HG03432 (cell line): Measurements from ENCODE around the gene FOXO4.
"Not testable (repeated sequence)": the region's sequence is repeated elsewhere in the genome, so short reads cannot be mapped to it uniquely, and the experiment has no call there.

Experiments used
- ATAC-seq: cut with Tn5 transposase; IDR thresholded peaks from one replicate; pipeline ENCODE4 v1.9.1; 2021; ENCODE audit warnings: mild to moderate bottlenecking, moderate library complexity; ENCODE audit not compliant: unreplicated experiment

Gene FOXO4, protein sequence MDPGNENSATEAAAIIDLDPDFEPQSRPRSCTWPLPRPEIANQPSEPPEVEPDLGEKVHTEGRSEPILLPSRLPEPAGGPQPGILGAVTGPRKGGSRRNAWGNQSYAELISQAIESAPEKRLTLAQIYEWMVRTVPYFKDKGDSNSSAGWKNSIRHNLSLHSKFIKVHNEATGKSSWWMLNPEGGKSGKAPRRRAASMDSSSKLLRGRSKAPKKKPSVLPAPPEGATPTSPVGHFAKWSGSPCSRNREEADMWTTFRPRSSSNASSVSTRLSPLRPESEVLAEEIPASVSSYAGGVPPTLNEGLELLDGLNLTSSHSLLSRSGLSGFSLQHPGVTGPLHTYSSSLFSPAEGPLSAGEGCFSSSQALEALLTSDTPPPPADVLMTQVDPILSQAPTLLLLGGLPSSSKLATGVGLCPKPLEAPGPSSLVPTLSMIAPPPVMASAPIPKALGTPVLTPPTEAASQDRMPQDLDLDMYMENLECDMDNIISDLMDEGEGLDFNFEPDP

GRCh38 chrX:71095555-71095980 lies at the start of gene FOXO4:
TSS of gene FOXO4 (plus strand) at chrX:71095851. CDS start at chrX:71096529, 678 bp downstream.
- peak; percentile 95 for ATAC-seq

GRCh38 chrX:71047891-71048290 lies 47.8 kb upstream of the FOXO4 start:
- ATAC-seq: not testable (repeated sequence)

GRCh38 chrX:71052721-71053120 lies 42.9 kb upstream of the FOXO4 start:
- ATAC-seq: peak; percentile 17

- ATAC-seq: peak; percentile 92
Measured at GRCh38 chrX:71053217-71053621, 42.4 kb upstream of the FOXO4 start.

DNA sequence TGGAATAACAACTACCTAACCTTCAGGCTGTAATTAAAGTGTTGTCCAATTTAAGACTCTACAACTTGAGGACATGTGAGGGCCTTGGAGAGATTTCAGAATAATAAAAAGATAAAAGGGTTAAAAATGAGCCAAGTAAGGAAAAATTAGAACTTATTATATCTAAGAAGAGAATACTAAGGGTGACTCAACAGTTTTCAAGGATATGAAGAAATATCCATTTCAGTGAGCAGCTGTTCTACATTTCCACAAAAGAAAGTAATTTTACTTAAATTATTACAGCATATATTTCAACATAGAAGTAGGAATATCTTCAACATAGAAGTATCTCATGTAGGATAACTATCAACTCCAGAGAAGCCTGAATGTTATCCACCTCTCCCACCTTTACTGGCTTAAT lies 38.8 kb upstream of the FOXO4 start:
- no peak for ATAC-seq

DNA sequence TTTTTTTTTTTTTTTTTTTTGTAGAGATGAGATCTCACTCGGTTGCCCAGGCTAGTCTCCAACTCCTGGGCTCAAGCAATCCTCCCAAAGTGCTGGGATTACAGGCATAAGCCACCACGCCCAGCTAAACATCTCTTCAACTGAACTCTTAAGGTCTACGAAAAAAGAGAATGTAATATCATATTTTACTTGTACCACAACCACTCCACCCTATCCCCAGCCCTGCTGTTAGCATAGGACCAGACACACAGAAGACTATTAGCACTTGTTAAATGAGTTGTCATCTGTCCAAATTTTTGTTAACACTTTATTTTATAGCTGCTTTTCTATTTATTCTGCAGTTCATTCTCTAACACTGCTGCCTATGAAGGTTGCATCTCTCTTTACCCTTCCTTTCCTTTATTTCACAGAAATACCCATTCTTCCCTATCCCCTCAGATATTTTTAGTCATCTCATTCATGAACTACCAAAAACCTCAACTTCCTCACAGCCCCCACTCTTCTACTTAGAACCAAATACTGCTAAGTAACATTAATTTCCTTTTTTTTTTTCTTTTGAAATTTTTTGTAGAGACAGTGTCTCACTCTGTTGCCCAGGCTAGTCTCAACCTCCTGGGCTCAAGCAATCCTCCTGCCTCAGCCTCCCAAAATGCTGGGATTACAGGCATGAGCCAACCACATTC lies 37.7 kb upstream of the FOXO4 start:
- no peak for ATAC-seq

GRCh38 chrX:71060127-71060526 lies 35.5 kb upstream of the FOXO4 start:
- ATAC-seq: no peak

DNA sequence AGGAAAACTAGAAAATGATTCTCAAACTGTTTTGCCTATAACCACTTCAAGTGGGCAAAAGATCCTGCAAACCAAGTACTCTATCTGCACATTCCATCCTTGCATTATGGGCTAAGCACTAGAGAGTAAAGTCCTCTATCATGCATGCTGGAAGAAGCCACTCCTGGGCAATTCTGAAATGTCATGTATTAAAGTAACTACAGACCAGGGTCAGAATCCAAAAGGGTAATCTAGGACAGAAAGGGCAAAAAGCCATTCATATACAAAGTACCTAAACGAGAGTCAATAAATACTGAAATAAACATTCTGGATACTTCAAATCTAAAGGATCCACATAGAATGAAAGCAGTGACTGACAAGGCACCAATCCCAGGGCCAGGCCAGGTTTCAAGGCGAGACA lies 28.6 kb upstream of the FOXO4 start:
- ATAC-seq: no peak

DNA sequence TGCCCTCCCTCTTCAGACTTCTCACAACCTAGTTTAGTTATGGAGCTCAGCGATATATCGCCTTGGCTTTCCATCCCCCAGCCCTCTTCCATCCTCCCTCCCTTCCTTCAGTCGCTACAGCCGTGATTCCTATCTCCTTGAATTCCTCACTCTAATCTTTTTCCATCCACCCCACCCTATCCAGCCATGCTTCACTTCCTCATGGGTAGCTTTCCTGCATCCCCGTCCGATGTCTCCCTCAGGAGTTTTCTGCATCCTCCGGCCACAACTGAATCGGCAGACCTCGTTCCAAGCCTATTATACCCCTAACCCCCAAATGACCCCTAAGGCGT lies 28.0 kb upstream of the FOXO4 start:
- ATAC-seq: peak; percentile 1

DNA sequence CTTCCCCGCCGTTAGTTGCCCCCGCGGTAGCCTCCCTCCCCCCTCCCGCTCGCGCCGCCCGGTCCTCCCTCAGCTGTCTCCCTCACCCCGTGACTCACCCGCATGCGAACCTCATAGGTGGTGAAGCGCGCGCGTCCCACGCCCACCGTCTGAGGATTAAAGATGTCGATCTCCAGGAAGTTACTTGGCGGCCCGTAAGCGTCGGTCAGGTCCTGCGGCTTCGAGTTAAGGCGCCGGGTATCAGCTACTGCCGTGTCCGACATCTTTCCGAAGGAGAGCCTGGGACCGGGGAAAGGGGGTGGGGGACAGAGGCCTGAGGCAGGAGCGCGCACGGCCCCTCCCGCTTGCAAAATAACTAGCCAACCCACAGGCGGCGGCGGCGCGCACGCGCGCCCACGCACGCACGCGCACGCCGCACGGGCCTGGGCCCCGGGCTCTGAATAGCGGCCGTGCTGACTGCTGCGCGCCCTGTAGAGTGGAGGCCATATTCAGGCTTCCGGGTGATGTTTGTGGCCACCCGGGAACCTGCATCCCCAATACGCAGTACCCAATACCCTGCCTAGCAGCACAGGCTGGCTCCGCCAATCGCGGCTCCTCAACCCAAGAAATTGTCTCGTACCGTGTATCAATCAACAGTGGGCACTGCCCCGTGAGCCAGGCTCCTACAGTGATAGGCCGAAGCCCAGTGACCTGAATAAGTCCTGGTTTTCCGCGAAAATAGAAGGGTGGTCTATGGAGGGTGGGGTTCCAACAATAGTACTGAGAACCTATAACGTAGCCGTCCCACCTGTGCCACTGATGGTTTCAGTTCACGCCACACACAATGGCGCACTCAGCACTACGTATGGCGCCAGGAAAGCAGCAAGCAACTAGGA lies 27.4 kb upstream of the FOXO4 start, which contains the start of gene SNX12:
Gene SNX12, minus strand, starts transcription at position 291 of the 875 bp plus-strand sequence. Its CDS starts 28 bp downstream, at position 263.
- ATAC-seq: peak; percentile 95

GRCh38 chrX:71070531-71070930 lies 25.1 kb upstream of the FOXO4 start:
- ATAC-seq: no peak

- ATAC-seq: no peak
Measured at GRCh38 chrX:71081330-71082123, 14.1 kb upstream of the FOXO4 start.

GRCh38 chrX:71082124-71082647 lies 13.5 kb upstream of the FOXO4 start:
- ATAC-seq: no peak

DNA sequence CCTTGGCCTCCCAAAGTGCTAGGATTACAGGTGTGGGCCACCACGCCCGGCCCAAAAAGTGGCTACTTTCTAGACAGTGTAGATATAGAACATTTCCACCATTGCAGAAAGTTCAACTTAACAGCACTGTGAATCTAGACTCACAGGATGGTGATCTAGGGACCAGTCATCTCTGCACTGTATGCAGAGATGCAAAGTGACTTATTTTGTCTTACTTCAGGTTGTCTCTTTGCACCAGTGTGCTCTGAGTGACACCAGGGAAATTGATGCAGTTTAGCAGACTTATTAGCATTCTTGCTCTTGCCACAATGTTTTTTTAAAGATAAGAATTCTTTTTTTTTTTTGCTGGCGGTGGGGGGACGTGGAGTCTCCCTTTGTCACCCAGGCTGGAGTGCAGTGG lies 12.8 kb upstream of the FOXO4 start:
- no peak for ATAC-seq

DNA sequence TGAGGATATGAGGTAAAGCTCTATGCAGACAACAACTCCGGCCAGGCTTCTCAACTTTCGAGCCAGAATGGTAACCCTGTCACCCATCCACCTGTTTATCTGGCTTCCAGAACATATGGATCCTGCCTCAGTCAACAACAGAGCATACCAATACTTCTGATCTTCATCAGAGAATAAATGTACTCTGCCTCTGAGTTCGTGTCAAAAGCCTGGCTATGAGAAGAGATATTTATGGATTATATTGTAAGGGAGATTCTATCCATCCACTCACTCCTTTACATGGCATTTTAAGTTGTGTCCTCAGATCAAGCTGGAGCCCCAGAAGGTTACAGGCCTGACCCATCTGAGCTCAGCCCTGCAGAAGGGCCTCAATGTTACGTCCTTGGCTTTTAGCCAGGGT lies 9.8 kb upstream of the FOXO4 start:
- no peak for ATAC-seq

- no peak for ATAC-seq
Measured at GRCh38 chrX:71091263-71091662, 4.4 kb upstream of the FOXO4 start.

GRCh38 chrX:71095033-71095432 lies 618 bp upstream of the FOXO4 start:
- peak; percentile 14 for ATAC-seq

- ATAC-seq: peak; percentile 24
Measured at GRCh38 chrX:71095981-71096759, 519 bp downstream of the FOXO4 start.

- ATAC-seq: no peak
Measured at GRCh38 chrX:71096760-71097032, 1.0 kb downstream of the FOXO4 start.
